A673 (cell line): ENCODE measurements around the gene TTLL7.

ENCODE experiments used
- EZH2 ChIP-seq: fragments of 200-600 bp; sonication (generic); IDR thresholded peaks from 2 replicates; pipeline ENCODE4 v1.6.1; 2017; ENCODE audit warnings: borderline replicate concordance, low read depth, mild to moderate bottlenecking, mixed read lengths, antibody characterized with exemption, low read length; ENCODE audit not compliant: poor library complexity, severe bottlenecking
- TF ChIP-seq, protein P1 (sequence below): fragments of 300-800, 200-600 bp; sonication (generic); conservative IDR thresholded peaks from 2 replicates; pipeline ENCODE4 v1.5.1; 2017; ENCODE audit warnings: low read depth, mild to moderate bottlenecking, antibody characterized with exemption, low read length, moderate library complexity, mixed read lengths

DNA sequence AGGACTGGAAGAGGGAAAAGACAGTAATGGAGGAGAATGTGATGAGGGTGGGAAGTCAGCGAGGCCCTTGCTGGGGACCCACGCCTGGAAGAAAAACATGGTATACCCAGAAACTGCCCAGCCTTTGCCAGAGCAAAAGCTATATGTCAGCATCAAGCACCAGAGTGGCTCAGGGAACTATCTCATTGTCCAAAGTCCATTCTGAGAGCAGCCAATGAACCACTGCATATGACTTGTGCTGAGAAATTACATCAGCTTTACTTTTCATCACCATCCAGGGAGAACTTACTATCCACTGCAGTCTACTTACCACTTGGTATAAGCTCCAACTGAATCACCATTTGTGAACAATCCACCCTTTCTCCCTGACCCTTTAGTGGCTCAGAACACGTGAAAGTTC lies 148.1 kb downstream of the TTLL7 start:
- TF ChIP-seq, protein P1, sequence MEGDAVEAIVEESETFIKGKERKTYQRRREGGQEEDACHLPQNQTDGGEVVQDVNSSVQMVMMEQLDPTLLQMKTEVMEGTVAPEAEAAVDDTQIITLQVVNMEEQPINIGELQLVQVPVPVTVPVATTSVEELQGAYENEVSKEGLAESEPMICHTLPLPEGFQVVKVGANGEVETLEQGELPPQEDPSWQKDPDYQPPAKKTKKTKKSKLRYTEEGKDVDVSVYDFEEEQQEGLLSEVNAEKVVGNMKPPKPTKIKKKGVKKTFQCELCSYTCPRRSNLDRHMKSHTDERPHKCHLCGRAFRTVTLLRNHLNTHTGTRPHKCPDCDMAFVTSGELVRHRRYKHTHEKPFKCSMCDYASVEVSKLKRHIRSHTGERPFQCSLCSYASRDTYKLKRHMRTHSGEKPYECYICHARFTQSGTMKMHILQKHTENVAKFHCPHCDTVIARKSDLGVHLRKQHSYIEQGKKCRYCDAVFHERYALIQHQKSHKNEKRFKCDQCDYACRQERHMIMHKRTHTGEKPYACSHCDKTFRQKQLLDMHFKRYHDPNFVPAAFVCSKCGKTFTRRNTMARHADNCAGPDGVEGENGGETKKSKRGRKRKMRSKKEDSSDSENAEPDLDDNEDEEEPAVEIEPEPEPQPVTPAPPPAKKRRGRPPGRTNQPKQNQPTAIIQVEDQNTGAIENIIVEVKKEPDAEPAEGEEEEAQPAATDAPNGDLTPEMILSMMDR = no peak
- no peak for TF ChIP-seq EZH2
